HL-60 (cell line): ENCODE data around the gene ATP2B2.

ENCODE experiments used
- DNase-seq, 2 experiments: peaks; one replicate each; pipeline ENCODE4 v3.0.0-alpha.2; 2010 to 2020; ENCODE audit warnings: low read depth in 1 of 2, low spot score in 1 of 2
- H3K27ac ChIP-seq: fragments of 250-450 bp; sonication (Bioruptor Pico); replicated peaks from 2 replicates; pipeline ENCODE4 v1.5.1; 2020; ENCODE audit warnings: mild to moderate bottlenecking, moderate library complexity
- H3K27me3 ChIP-seq: fragments of 250-450 bp; sonication (Bioruptor Pico); 2 replicates; pipeline ENCODE4 v1.5.1; 2021; ENCODE audit warnings: mild to moderate bottlenecking, moderate library complexity; ENCODE audit not compliant: insufficient read depth, poor library complexity, severe bottlenecking
- H3K4me3 ChIP-seq: replicated peaks from 2 replicates; pipeline ENCODE4 v1.5.1; 2011; ENCODE audit warnings: mild to moderate bottlenecking, control low read depth, low read length; ENCODE audit not compliant: insufficient read depth
- CTCF ChIP-seq: IDR thresholded peaks from one replicate; pipeline ENCODE4 v1.5.1; 2011; ENCODE audit warnings: low read length, control low read depth, inconsistent platforms; ENCODE audit not compliant: insufficient read depth
- GABPA ChIP-seq: IDR thresholded peaks from 2 replicates; pipeline ENCODE4 v1.6.1; 2012; ENCODE audit warnings: low read depth
- POLR2AphosphoS5 ChIP-seq: IDR thresholded peaks from 2 replicates; pipeline ENCODE4 v1.6.1; 2012; ENCODE audit warnings: low read depth
- REST ChIP-seq: IDR thresholded peaks from 2 replicates; pipeline ENCODE4 v1.6.1; 2012; ENCODE audit warnings: low read depth; ENCODE audit not compliant: insufficient replicate concordance
- SPI1 ChIP-seq: IDR thresholded peaks from 2 replicates; pipeline ENCODE4 v1.6.1; 2012; ENCODE audit warnings: low read depth, mild to moderate bottlenecking, borderline replicate concordance

The ATP2B2 gene

GRCh38 chr3:10340476-10340875 lies 164.9 kb downstream of the ATP2B2 start:
- H3K4me3 ChIP-seq, result no peak overlapping the region
- H3K27ac ChIP-seq, result no peak overlapping the region
- no peaks in the 10 kb centered on the region for H3K27me3 ChIP-seq
- DNase-seq, result no peak
- TF ChIP-seq SPI1 (no peak), GABPA (no peak), CTCF (no peak), POLR2AphosphoS5 (no peak), REST (no peak)

- H3K27me3 ChIP-seq, result no peaks in the 10 kb centered on the region
- TF ChIP-seq SPI1 (no peak), REST (no peak), POLR2AphosphoS5 (no peak), CTCF (no peak), GABPA (no peak)
- no peak overlapping the region for H3K27ac ChIP-seq
- no peak overlapping the region for H3K4me3 ChIP-seq
- no peak for DNase-seq
Observed at GRCh38 chr3:10340046-10340445, 165.3 kb downstream of the ATP2B2 start.

- no peak overlapping the region for H3K27ac ChIP-seq
- no peak overlapping the region for H3K4me3 ChIP-seq
- H3K27me3 ChIP-seq, result no peaks in the 10 kb centered on the region
- DNase-seq, result no peak
- no peak for TF ChIP-seq GABPA
- TF ChIP-seq REST, result no peak
Observed at GRCh38 chr3:10339376-10339955, 165.9 kb downstream of the ATP2B2 start.
